ENCODE measurements around the gene MITF.
"Not testable (repeated sequence)": the region's sequence is repeated elsewhere in the genome, so short reads cannot be mapped to it uniquely, and the experiment has no call there.

The MITF gene

DNA sequence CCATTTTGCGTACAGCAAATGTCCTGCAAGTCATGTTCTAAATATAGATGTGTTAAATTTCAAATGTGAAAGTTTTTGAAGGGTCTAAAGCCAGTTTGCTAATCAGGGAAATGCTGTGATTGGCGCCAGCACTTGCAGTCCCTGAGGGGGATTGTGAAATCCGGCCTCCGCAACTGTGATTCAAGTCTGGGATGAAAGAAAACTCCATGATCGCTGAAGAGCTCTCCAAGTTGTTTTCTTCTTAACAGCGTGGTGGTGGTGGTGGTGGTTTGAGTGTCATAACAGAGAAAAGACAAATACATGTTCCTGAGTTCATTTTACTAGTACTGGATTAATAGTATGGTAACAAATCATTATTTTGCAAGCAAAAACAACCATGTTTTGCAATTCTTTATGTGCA is 51.8 kb downstream of the MITF start:
- DNase-seq, result peak; percentile 27

DNA sequence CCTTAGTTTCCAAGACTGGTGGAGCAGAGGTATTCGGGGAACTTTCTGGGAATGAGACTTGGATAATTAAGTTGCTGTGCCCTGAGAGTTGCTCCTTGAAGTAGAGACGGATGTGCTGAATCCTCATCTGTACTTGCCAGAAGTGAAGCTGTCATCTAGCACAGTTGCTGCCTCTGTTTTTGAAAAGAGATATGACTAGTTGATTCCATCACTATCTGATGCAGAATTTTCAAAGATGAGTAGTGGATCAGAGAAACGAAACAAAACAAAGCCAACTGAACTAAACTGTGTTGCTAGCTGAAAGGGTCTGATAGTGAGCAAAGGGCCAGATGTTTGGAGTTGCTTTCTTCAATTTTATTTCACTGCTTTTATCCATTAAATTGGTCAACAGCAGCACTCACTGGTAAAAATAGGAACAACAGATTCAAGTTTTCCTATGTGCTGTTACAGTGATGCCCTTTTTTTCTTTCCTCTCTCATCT is 52.7 kb downstream of the MITF start:
- no peak for DNase-seq

GRCh38 chr3:69796126-69796525 is 56.9 kb downstream of the MITF start:
- not testable (repeated sequence) for DNase-seq

DNA sequence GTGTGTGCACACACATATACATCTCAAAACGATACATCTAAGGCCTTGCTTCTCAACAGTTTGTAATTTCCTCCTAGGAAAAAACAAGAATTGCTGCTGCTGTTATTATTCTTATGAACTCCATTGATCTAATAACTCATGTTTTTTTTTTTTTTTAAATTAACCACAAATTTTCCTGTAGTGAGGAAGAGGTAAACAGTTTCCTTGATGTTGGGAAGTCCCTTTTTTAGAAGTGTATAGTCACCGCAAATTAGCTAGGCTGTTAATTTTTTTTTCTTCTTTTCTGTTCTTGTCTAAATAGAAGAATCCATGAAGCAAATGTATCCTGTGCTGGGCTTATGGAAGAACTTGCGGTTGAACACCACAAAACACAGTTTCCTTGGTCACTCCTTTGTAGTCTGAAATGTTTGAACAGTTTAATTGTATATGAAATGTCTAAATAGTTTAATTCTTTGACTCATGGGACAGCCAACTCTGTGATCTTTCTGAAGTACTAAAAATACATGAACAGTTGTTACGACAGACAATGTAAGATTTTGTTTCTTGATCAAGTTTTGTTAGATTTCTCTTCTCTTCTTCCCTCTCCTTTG is 64.5 kb downstream of the MITF start:
- DNase-seq, result no peak

GRCh38 chr3:69805491-69805890 is 66.2 kb downstream of the MITF start:
- DNase-seq, result no peak

DNA sequence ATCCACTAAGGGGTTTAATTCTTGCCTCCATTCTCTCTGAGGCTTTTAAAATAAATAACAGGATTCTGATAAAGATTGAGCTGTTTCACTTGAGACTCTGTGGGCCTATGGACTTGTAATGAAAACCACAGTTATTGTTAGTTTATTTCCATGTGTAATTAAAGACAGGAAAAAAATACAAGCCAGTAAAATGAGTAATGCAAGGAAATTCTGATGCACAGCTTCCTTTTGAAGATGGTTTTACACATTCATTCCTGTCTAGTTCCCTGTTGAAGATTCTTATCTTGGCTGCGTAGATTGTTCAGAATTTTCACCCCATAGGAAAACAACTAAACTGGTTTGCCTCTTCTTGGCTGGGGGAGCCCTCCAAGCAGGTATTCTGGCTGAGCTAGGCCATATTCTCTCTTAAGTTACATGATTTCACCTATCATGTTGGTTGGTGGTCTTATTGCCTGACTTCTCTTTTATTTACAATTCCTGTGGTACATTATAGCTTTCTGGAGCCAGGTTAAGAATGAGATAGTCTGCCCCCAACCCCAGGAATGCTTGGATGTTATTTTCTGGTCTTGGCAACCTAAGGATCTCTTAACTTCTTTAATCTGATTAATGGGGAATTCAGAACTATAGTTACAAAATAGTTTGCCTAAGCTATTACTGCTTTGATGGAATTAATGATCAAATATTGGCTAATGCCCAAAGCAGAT is 67.6 kb downstream of the MITF start:
- no peak for DNase-seq

DNA sequence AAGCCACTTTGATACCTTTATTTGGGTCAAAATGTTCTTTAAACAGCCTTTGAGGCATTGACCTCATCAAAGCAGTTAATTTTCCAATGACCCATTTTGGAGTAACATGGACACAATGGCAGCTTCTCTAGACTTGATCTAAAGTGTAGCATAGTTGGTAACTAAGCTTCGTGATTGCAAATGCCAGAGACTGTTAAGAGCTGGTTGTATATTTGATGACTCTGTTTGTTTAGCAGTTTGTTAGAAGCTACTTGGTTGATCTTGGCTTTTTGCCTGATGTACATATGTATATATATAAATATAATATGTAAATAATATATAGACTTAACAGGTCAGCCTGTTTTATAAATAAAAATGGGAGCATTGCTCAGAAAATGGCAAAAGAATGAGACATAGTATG is 68.4 kb downstream of the MITF start:
- no peak for DNase-seq

- DNase-seq, result no peak
Observed at GRCh38 chr3:69809076-69809835, 70.0 kb downstream of the MITF start.

DNA sequence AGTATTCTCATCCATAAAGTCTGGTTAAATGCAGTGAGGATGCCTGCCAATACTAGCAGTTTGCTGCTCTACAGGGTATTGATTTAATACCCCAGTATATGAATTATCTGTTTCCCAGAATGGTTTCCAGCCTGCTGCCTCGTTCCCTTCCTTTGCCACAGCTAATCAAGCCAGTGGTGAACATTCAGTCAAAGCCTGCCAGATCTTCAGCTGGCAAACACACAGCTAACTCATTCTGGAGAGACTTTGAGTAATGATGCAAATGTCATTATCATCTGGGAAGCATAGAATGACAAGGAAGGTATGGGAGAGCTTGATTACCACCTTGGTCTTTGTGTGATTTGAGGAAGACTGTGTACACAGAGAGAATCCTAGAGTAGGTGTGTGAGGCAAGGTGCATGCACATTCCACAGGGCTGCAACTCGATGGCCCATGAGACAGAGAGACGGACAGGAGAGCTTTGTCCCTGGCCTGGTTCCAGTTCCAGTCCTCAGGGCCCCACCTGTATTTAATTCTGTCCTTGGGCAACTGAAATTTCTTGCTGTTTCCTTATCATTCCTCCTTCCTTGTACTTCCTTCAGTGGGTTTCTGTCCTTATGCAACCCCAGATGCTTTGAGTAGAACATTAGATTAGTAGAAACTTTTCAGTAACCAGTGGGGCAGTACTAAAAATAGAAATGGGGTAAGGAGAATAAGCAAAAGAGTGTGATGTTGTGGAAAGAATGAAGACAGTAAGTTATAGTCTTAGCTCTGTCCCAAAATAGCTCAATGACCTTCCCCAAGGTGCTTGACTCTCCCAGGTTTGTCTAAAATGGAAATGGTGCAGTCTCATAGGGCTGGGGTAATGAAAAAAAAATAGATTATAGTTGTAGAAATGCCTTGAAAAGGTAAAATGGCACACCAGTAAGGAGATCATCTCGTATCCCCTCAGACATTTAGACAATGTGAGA is 72.5 kb downstream of the MITF start:
- DNase-seq, result no peak

- DNase-seq, result no peak
Observed at GRCh38 chr3:69815970-69816369, 76.7 kb downstream of the MITF start.

DNA sequence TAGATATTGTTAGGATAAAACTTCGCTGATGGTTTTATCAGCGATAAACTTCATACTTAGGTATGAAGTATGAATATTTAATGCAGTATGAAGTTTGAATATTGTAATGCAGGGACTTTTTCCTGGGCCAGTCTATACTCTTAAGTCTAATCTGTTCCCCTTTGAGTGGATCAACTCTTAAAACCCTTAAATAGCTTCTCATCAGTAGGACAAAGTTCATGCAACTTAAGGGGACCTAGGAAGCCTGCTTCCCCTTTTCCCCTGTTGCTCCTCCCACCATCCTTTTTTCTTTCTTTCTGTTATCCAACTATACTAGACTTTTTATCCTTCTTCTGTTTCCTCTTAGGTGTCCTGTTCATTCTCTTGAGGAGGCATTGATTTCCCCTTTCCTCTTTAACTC is 78.7 kb downstream of the MITF start:
- no peak for DNase-seq

- no peak for DNase-seq
Observed at GRCh38 chr3:69819282-69819681, 80.0 kb downstream of the MITF start.

- no peak for DNase-seq
Observed at GRCh38 chr3:69821133-69821532, 81.9 kb downstream of the MITF start.

- DNase-seq, result no peak
Observed at GRCh38 chr3:69823743-69824142, 84.5 kb downstream of the MITF start.

GRCh38 chr3:69825446-69825845 is 86.2 kb downstream of the MITF start:
- DNase-seq, result no peak

DNA sequence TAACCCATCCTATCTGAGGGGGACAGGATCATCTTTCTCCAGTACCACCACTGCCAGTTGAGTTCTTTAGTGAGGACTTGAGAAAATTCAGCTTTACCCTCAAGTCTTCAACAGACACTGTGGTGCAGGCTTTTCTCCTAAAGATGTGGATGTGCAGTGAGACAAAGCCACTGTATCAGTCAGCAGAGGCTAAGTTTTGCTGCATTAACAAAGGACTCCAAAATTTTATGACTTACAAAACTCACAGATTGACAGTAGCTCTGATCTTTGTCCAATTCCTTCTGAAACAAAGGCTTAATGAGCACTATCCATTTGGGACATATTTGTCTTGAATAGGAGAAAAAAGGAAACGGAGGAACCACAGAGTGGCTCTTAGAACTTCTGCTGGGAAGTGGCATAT is 87.9 kb downstream of the MITF start:
- DNase-seq, result no peak

DNA sequence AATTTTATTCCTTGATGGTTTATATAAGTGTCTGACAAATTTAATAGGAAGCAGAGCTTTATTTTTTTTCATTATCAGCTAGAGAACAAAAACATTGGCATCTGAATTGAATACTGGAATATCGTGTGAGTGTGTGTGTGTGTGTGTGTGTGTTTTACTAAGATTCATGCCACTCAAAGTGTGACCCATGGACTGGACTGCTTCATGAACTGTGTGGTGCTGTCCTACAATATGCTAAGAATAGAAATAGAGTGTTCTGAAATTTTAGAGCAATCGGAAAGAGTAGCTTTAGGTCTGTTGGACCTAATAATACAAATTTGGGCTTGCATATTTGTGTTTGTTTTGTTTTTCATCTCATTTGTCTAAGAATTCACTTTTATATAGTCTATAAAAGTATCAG is 89.6 kb downstream of the MITF start:
- no peak for DNase-seq

DNA sequence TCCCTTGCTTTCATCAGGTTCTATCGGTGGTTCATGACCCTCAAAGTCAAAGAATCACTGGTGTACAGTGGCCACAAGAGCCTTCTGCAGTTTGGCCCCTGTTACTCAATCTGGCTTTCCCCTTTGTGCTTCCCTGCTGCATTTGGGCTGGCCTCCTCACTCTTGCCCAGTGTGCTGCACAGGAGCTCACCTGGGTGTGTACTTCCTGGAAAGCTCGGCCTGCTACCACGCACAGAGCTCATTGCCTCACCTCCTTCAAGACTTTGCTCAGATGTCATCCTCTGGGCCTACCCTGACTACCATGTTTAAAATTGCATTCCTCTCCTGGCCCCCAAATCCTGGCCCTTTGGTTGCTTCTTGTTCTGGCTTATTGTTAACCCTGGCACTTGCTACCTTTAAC is 90.9 kb downstream of the MITF start:
- no peak for DNase-seq

DNA sequence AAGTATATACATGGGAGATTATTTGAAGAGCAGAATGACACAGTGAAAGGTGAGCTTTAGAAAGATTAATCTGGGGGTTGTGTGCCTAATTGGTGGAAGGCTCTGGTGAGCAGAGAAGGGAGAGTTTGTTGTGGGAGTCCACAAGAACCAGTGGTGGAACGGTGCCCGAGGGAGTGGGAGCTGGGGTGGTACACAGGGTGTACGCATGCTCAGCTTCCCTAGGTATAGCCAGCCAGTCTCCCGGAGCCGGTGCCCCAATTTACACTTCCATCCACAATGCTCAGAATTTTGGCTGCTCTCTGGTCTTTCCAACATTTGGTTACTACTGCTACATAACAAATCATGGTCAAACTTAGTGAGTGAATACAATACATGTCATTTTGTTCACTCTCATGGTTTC is 92.5 kb downstream of the MITF start:
- no peak for DNase-seq

DNA sequence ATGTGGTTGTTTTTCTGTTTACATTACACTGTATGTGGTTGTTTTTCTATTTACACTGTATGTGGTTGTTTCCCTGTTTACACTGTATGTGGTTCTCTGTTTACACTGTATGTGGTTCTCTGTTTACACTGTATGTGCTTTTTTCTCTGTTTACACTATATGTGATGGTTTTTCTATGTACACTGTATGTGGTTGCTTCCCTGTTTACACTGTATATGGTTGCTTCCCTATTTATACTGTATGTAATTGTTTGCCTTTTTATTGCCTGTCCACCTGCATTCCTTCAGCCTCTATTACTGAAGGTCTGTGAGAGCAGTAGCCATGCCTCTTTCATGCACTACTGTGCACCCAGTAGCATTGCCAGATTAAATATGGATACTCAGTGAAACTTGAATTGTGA is 94.3 kb downstream of the MITF start:
- no peak for DNase-seq

- no peak for DNase-seq
Observed at GRCh38 chr3:69838217-69838616, 99.0 kb downstream of the MITF start.

DNA sequence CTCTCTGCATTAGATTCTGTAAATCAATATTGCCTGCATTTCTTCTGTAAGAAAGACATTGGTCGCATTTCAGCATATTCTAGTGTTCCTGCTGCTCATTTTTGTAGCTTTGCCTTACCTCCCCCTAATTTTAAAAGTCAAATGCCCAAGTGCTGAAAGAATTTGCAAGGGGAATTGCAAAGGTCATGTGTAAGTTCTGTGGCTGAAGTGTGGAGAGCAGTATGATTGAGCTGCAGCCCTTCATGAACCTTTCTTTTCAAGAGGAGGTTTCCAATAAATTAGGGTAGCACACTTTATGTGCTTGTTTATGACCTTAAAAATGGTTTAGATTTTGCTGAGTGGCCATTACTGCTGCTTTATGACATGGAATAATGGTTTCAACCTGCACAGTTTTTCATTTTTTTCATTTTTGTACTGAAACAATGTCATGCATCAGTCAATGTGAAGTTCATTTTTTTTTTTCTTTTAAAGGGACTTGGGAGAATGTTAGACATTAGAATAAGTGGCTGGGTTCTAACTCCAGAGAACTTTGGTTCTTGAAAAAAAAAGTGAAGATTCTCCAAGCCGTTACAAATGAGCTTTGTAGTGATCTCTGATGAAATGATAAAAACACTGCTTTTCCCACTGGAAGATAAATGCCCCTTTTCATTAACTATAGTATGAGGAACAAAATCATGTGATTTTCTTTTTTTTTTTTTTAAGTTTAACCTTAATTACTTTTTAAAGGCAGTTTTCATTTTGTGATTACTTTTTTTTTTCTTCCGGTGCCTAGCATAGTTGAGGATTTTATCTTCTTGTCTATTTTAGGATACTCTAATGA is 99.6 kb downstream of the MITF start:
- DNase-seq, result no peak

Data from NCI-H226 (cell line).